HG03039 (cell line): ENCODE data around the gene RRBP1.

Experiments used
- ATAC-seq: cut with Tn5 transposase; IDR thresholded peaks from one replicate; pipeline ENCODE4 v1.9.1; 2021; ENCODE audit warnings: mild to moderate bottlenecking, moderate library complexity; ENCODE audit not compliant: unreplicated experiment

Gene RRBP1

GRCh38 chr20:17583126-17583525, 98.9 kb downstream of the RRBP1 start:
- no peak for ATAC-seq

- ATAC-seq: no peak
Measured at GRCh38 chr20:17580895-17581294, 101.1 kb downstream of the RRBP1 start.

- ATAC-seq: no peak
Measured at GRCh38 chr20:17579369-17580039, 102.5 kb downstream of the RRBP1 start.

GRCh38 chr20:17576215-17576614, 105.8 kb downstream of the RRBP1 start:
- ATAC-seq: no peak

GRCh38 chr20:17573463-17573862, 108.6 kb downstream of the RRBP1 start:
- ATAC-seq: no peak

GRCh38 chr20:17572034-17572638, 109.9 kb downstream of the RRBP1 start:
- ATAC-seq: no peak

- ATAC-seq: no peak
Measured at GRCh38 chr20:17571153-17571527, 110.9 kb downstream of the RRBP1 start.

GRCh38 chr20:17570347-17571152, 111.5 kb downstream of the RRBP1 start:
- peak; percentile 26 for ATAC-seq

- ATAC-seq: peak; percentile 90
Measured at GRCh38 chr20:17569616-17570346, 112.3 kb downstream of the RRBP1 start, which contains the start of gene DSTN. TSS of gene DSTN (plus strand) at chr20:17570075. CDS start at chr20:17570209, 134 bp downstream.

- ATAC-seq: no peak
Measured at GRCh38 chr20:17568972-17569521, 113.0 kb downstream of the RRBP1 start.

GRCh38 chr20:17568045-17568788, 113.8 kb downstream of the RRBP1 start:
- no peak for ATAC-seq

- no peak for ATAC-seq
Measured at GRCh38 chr20:17566345-17566744, 115.7 kb downstream of the RRBP1 start.

GRCh38 chr20:17565169-17565845, 116.7 kb downstream of the RRBP1 start:
- no peak for ATAC-seq
